GM12865 (cell line): ENCODE data around the gene FLT3LG.

Source experiments
- DNase-seq: peaks from one replicate; pipeline ENCODE4 v3.0.0; 2010; ENCODE audit warnings: low read depth
- H3K4me3 ChIP-seq: 2 replicates; pipeline ENCODE4 v1.5.1; 2011; ENCODE audit warnings: mild to moderate bottlenecking, low read depth, low read length, control low read depth
- TF ChIP-seq, protein P1 (sequence below): IDR thresholded peaks from 2 replicates; pipeline ENCODE4 v1.5.1; 2011; ENCODE audit warnings: low read length, control low read depth, low read depth, inconsistent platforms; ENCODE audit not compliant: insufficient read depth; ENCODE audit errors: missing control alignments

Gene FLT3LG

DNA sequence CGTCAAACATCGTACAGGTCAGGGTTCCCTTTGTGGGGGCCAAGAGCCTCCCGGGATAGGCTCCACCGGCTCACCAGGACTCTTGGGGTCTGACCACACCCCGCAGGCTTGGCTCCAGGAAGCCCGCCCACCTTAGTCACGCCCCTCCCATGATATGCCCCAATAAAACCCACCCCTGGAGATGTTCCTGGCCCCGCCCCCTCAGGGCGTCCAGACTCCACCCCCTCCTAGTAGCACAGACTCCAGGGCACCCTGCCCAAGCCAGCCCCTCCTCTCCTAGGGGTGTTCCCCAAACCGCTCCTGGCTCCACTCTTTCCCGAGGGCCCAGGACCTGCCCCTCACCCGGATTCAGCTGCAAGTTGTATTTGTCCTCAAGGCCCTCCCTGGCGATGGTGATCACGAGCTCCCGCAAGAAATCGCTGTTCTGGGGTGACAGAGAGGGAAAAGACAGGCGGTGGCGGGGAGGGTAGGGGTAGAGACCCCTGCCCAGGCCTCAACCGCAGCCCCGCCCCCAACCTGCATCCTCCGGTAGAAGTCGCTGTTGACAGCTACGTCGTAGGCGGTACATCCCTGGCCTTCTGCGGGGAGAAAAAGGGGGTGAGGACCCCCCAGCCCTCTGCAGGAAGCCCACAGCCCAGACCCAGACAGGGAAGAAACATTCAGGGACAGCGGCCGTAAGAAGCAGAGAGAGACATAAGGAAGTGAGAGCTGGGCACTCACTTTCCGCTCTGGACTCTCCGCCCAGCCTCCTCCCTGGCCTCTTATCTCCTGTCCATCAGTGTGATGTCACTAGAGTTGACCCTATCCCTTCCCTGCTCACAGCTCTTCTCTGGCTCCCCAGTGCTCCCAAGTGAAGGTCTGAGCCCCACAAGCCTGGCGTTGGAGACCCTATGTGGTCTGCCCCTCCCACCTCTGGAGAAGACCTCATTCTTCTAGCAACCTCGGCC, 26.3 kb upstream of the FLT3LG start:
- TF ChIP-seq, protein P1, sequence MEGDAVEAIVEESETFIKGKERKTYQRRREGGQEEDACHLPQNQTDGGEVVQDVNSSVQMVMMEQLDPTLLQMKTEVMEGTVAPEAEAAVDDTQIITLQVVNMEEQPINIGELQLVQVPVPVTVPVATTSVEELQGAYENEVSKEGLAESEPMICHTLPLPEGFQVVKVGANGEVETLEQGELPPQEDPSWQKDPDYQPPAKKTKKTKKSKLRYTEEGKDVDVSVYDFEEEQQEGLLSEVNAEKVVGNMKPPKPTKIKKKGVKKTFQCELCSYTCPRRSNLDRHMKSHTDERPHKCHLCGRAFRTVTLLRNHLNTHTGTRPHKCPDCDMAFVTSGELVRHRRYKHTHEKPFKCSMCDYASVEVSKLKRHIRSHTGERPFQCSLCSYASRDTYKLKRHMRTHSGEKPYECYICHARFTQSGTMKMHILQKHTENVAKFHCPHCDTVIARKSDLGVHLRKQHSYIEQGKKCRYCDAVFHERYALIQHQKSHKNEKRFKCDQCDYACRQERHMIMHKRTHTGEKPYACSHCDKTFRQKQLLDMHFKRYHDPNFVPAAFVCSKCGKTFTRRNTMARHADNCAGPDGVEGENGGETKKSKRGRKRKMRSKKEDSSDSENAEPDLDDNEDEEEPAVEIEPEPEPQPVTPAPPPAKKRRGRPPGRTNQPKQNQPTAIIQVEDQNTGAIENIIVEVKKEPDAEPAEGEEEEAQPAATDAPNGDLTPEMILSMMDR = no peak
- H3K4me3 ChIP-seq = no peak overlapping the region
- DNase-seq = peak; percentile 57

DNA sequence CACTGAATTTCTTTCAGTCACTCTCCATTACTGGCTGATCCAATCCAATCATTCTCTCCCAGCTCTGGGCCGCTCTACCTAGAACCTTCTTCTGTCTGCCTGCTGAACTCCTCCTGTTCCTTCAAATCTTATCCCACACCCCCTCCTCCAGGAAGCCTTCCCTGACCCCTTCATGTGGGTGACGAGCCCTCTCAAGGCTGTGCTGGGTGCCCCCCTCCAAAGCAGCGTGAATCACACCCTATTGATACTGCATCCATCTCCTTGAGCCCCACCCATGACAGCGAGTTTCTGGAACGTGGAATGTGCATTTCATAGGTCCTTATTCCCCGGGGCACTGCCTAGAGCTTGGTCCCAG, 25.6 kb upstream of the FLT3LG start:
- TF ChIP-seq, protein P1 = no peak
- DNase-seq = no peak
- no peak overlapping the region for H3K4me3 ChIP-seq

DNA sequence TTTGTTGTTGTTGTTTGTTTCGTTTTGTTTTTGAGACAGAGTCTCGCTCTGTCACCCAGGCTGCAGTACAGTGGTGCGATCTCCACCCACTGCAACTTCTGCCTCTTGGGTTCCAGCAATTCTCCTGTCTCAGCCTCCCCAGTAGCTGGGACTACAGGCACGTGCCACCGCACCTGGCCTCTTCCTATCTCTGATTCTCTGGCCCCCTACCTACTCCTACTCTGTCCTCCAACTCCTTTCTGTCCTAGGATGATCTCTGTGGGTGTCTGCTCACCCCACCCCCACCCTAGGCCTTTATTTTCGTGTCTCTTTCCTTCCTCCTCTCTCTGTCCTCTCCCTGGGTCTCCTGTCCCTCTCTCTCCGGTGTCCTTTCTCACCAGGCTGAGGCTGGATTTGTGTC, 23.6 kb upstream of the FLT3LG start:
- peak overlapping the region; percentile 69 for H3K4me3 ChIP-seq
- DNase-seq = no peak
- TF ChIP-seq, protein P1 = no peak

DNA sequence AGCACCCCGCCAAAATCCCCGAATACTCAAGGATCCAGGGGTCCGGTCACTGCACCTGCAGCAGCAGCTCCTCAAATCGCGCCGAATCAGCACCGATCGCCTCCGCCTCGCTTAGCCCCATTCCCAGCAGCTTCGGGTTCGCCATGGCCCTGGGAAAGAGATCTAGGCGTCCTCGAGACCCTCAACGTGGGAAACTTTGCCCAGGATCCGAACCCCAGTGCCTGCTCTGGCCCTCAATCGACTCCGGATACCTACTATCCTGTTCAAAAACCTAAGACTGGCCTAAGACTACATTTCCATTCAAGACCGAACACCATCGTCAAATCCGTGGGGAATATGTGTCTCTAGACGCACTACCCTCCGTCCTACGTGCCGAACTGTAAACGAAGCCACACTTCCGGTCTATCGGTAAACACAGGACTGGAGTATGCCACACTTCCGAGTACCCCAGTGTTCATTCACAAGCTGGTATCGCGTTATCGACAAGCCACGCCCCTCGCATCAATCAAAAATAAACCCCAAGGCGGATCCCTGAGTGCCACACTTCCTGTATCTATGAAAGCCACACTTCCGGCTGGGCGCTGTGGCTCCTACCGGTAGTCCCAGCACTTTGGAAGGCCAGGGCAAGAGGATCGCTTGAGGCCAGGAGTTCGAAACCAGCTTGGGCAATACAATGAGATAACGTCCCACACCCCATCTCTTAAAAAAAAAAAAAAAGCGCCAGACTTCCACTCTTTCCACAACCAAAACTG, 22.4 kb upstream of the FLT3LG start, which contains the start of gene PIH1D1:
TSS of gene PIH1D1 (minus strand) at position 385 of the 752 bp plus-strand sequence. CDS start at position 145, 240 bp downstream.
- TF ChIP-seq, protein P1 = no peak
- DNase-seq = peak; percentile 99
- peak within 1 kb of the TSS; percentile 94 for H3K4me3 ChIP-seq

DNA sequence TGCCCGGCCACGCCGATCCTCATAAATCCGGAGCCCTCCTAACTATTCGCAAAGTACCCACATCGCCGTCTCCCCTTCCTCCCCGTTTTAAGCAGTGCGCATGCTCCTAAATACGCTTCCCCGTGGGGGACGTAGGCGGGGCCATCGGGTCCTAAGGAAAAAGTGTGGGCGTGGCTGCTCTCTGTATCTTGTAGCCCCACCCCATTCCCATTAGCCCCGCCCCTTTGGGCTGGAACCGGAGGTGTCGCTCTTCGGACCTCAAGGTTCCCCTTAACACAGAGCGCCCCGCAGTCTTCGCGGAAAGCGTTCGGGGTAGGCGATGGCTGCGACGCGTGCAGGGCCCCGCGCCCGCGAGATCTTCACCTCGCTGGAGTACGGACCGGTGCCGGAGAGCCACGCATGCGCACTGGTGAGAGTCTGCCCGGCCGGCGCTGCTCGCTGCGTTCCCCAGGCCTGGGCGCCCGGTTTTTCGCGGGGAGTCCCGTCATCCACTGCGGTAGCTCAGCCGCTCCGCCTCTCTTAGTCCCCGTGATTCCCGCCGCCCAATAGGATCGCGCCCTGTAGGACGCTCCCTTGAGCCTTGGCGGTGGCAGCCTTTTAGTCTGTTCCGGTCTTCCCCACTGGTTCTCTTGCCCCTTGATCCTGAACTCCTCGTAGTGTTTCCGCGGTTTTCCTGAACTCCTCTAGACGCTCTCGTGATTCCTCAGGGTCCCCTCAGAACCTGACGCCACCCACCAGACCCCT, 20.8 kb upstream of the FLT3LG start, which contains the start of gene ALDH16A1:
TSS of gene ALDH16A1 (plus strand) at position 213 of the 744 bp plus-strand sequence. CDS start at position 320, 107 bp downstream.
- TF ChIP-seq, protein P1 = no peak
- peak; percentile 99 for DNase-seq
- H3K4me3 ChIP-seq = peak within 1 kb of the TSS; percentile 94

DNA sequence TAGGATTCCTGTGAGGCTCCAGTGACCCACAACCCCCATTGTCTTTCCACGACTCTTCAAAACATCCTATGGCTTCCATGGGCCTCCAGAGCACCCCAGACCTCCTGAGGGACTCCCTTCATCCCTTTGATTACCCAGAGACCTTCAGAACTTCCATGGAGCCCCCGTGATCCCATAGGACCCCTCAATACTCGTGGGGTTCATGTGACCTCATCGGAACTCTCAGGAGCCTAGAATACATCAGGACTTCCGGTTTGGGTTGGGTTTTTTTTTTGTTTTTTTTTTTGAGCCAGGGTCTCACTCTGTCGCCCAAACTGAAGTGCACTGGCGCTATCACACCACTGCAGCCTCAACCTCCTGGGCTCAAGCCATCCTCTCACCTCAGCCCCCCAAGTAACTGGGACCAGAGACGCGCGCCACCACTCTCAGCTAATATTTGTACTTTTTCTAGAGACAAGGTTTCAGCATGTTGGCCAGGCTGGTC, 20.2 kb upstream of the FLT3LG start:
- DNase-seq = peak; percentile 78
- H3K4me3 ChIP-seq = peak overlapping the region; percentile 94
- TF ChIP-seq, protein P1 = no peak
